BLaER1 (cell line): ENCODE data around the gene PELI2.
A peak's percentile ranks its signal among the peaks of the same experiment; 100 is the strongest.

ENCODE experiments used
- H3K27ac ChIP-seq: shearing (Covaris generic); formaldehyde crosslinking; 2 replicates; pipeline ENCODE4 v1.8.1; 2022
- H3K27me3 ChIP-seq: shearing (Covaris generic); formaldehyde crosslinking; 2 replicates; pipeline ENCODE4 v1.8.1; 2022
- H3K36me3 ChIP-seq: shearing (Covaris generic); formaldehyde crosslinking; 2 replicates; pipeline ENCODE4 v1.8.1; 2022
- H3K4me1 ChIP-seq: shearing (Covaris generic); formaldehyde crosslinking; 2 replicates; pipeline ENCODE4 v1.8.1; 2022
- H3K4me2 ChIP-seq: shearing (Covaris generic); formaldehyde crosslinking; 2 replicates; pipeline ENCODE4 v1.8.1; 2022
- H3K4me3 ChIP-seq: shearing (Covaris generic); formaldehyde crosslinking; 2 replicates; pipeline ENCODE4 v1.8.1; 2022
- H3K9ac ChIP-seq: shearing (Covaris generic); formaldehyde crosslinking; 2 replicates; pipeline ENCODE4 v1.8.1; 2022
- H3K9me3 ChIP-seq: shearing (Covaris generic); formaldehyde crosslinking; 2 replicates; pipeline ENCODE4 v1.8.1; 2022
- H4K20me1 ChIP-seq: shearing (Covaris generic); formaldehyde crosslinking; 2 replicates; pipeline ENCODE4 v1.8.1; 2022
- Cebpa-rat ChIP-seq: shearing (Covaris generic); IDR thresholded peaks from 2 replicates; pipeline ENCODE4 v1.8.1; 2022

PELI2 gene

DNA sequence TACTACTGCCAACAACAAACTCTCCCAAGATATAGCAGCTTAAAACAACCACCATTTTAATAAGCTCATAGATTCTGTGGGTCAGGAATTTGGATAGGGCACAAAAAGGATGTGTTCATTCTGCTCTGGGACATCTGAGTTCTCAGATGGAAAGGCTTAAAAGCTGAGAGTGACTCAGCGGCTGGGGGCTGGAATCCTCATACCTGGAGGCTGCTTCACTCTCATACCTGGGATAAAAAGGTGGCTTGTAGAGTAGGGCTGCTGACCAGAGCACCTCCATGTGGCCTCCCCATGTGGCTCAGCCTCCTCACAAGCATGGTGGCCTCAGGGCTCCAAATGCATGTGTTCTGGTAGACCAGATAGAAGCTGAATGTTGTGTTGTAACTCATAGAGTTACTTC lies 20.2 kb upstream of the PELI2 start:
- H3K36me3 ChIP-seq = no peaks in the 10 kb centered on the region
- no peak overlapping the region for H3K4me2 ChIP-seq
- no peaks in the 10 kb centered on the region for H3K27me3 ChIP-seq
- no peak for TF ChIP-seq Cebpa-rat
- no peak overlapping the region for H3K27ac ChIP-seq
- H4K20me1 ChIP-seq = no peaks in the 10 kb centered on the region
- no peak overlapping the region for H3K4me3 ChIP-seq
- H3K4me1 ChIP-seq = no peaks in the 10 kb centered on the region
- no peak overlapping the region for H3K9ac ChIP-seq
- peaks cover 13% of the 10 kb centered on the region; the same call in 1 of the 2 replicates for H3K9me3 ChIP-seq

DNA sequence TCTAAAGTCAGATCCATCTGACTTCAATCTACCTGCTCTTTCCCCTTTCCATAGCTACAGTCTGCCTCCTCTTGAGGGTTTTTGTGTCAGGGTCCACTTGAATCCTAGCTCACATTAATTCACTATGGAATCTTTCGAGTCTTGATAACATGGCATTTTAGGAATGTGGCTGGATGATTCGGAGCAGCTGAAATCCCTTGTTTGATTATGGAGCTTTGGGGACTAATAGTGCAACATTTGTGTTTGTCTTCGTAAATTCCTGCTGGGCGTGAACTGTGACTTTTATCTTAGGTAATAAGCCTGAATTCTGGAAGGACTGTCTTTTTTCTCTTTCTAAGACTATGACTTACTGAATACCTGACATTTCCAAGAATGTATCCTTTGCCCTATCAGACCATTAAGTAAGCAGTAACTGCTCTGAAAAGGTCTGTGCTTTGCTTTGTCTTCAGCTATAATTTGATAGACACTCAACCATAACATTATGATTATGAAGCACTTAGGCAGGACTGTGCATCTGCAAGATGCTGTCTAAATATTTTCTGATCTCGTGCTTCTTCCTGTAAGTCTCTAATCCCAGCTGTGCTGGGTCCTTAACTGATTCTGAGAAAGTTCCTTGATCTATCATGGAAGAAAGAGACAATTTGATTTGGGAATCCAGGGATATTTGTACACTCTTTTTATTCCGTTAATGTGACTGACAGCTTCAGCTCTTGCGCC lies 19.0 kb upstream of the PELI2 start:
- H3K4me3 ChIP-seq = no peak overlapping the region
- H4K20me1 ChIP-seq = no peaks in the 10 kb centered on the region
- no peak for TF ChIP-seq Cebpa-rat
- no peaks in the 10 kb centered on the region for H3K36me3 ChIP-seq
- no peak overlapping the region for H3K9ac ChIP-seq
- H3K4me1 ChIP-seq = no peaks in the 10 kb centered on the region
- H3K27ac ChIP-seq = no peak overlapping the region
- peaks cover 13% of the 10 kb centered on the region; the same call in 1 of the 2 replicates for H3K9me3 ChIP-seq
- no peaks in the 10 kb centered on the region for H3K27me3 ChIP-seq
- no peak overlapping the region for H3K4me2 ChIP-seq

DNA sequence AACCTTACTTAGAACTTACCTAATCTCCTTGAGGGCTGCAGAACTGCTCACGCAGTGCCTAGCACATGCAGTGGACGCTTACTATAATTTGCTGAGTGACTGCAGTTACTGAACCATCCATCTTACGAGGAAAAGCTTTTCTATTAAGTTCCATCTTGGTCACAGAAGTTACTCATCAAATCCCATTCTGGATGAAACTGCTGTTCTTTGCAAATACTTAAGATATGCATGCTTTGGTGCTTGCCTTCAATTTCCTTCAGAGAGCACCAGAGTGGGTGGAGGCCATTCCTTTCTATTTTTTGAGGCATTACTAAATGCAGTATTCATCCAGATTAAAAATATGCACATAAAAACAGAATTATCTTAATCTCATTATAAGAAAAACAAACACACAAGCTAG lies 17.7 kb upstream of the PELI2 start:
- peaks cover 8% of the 10 kb centered on the region; the same call in 1 of the 2 replicates for H3K9me3 ChIP-seq

DNA sequence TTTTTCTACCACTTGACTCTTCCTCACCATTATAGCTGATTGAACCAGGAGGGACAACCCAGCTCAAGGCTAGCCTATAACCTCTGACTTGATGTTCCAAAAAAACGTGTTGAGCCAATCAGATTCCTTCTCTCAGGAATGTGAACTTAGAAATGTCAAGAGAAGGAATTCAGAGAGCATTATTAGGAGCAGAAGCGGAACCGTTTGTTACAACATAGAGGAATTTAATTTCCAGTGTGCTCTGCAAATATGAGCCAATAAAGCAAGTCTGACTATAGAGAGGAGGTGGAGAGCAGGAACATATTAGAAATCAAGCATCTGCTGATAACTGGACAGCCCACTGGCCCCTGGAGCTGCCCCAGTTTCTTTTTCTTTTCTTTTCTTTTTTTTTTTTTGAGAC lies 15.3 kb upstream of the PELI2 start:
- H3K27ac ChIP-seq = no peak overlapping the region
- H3K36me3 ChIP-seq = no peaks in the 10 kb centered on the region
- no peaks in the 10 kb centered on the region for H3K4me1 ChIP-seq
- H3K9me3 ChIP-seq = no peaks in the 10 kb centered on the region
- TF ChIP-seq Cebpa-rat = no peak
- no peak overlapping the region for H3K4me2 ChIP-seq
- no peak overlapping the region for H3K9ac ChIP-seq
- H4K20me1 ChIP-seq = no peaks in the 10 kb centered on the region
- H3K4me3 ChIP-seq = no peak overlapping the region
- H3K27me3 ChIP-seq = no peaks in the 10 kb centered on the region

More for the DNA sequence above, 17.7 kb upstream of the PELI2 start:
- Histone ChIP-seq H3K27ac (no peak overlapping the region), H4K20me1 (no peaks in the 10 kb centered on the region), H3K4me2 (no peak overlapping the region), H3K9ac (no peak overlapping the region), H3K36me3 (no peaks in the 10 kb centered on the region), H3K27me3 (no peaks in the 10 kb centered on the region), H3K4me1 (no peaks in the 10 kb centered on the region), H3K4me3 (no peak overlapping the region)
- TF ChIP-seq Cebpa-rat = no peak

DNA sequence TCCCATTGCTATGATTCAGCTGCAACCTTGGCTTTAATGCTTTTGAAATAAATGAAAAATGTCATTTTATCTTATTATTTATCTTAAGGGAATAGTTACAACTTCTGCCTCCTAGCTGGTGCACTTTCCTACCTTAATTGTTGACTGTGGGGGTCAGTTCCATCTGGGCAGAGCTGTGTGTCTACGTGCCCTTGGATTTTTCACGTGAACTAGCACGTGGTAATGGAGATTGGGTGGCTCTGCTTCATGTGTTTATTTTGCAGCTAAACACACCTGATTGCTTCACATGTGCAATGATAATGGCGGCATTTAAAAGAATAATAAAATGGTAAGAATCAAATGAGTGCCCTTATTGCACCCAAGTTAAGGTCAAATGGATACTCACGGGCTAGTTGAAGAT lies 10.6 kb upstream of the PELI2 start:
- no peaks in the 10 kb centered on the region for H3K27me3 ChIP-seq
- H4K20me1 ChIP-seq = no peaks in the 10 kb centered on the region
- no peaks in the 10 kb centered on the region for H3K36me3 ChIP-seq
- H3K9ac ChIP-seq = no peak overlapping the region
- no peak overlapping the region for H3K27ac ChIP-seq
- H3K4me2 ChIP-seq = no peak overlapping the region
- H3K4me1 ChIP-seq = no peaks in the 10 kb centered on the region
- H3K4me3 ChIP-seq = no peak overlapping the region
- peaks cover 10% of the 10 kb centered on the region; the same call in 1 of the 2 replicates for H3K9me3 ChIP-seq
- no peak for TF ChIP-seq Cebpa-rat

DNA sequence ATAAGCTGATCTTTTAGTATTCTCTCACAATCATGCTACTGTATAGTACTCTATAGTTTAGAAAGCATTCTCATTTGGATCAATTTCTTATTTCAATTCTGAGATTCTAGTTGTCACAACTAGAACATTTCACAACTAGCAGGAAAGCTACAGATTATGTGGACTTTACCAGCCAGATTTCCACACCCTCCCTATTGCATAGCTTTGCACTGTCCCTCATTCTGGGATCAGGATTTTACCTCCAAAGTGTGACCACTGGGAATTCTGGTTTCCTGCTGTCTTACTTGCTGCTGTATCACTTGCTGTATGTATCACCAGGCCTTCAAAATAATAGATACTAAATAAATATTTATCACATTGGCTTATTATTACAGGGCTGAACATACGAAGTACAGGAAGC lies 10.2 kb upstream of the PELI2 start:
- Histone ChIP-seq H3K4me2 (no peak overlapping the region), H3K27me3 (no peaks in the 10 kb centered on the region), H3K9me3 (peaks cover 10% of the 10 kb centered on the region; the same call in 1 of the 2 replicates), H4K20me1 (no peaks in the 10 kb centered on the region), H3K36me3 (no peaks in the 10 kb centered on the region), H3K4me1 (no peaks in the 10 kb centered on the region), H3K27ac (no peak overlapping the region), H3K4me3 (no peak overlapping the region), H3K9ac (no peak overlapping the region)
- no peak for TF ChIP-seq Cebpa-rat

DNA sequence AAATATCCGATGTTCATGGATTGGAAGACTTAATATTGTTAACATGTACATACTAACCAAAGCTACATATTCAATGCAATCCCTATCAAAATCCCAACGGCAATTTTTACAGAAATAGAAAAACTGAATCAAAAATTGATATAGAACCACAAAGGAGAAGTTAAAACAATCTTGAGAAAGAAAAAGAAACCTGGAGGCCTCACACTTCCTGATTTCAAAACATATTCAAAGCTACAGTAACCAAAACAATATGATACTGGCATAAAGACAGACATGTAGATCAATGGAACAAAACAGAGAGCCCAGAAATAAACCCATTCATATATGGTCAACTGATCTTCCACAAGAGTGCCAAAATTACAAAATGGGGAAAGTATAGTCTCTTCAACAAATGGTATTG lies 5.4 kb upstream of the PELI2 start:
- TF ChIP-seq Cebpa-rat = no peak
- H4K20me1 ChIP-seq = no peaks in the 10 kb centered on the region
- H3K4me3 ChIP-seq = no peak overlapping the region
- no peaks in the 10 kb centered on the region for H3K27me3 ChIP-seq
- peaks cover 16% of the 10 kb centered on the region for H3K4me1 ChIP-seq
- no peak overlapping the region for H3K4me2 ChIP-seq
- peaks cover 10% of the 10 kb centered on the region; the same call in 1 of the 2 replicates for H3K9me3 ChIP-seq
- no peak overlapping the region for H3K9ac ChIP-seq
- no peak overlapping the region for H3K27ac ChIP-seq
- no peaks in the 10 kb centered on the region for H3K36me3 ChIP-seq

DNA sequence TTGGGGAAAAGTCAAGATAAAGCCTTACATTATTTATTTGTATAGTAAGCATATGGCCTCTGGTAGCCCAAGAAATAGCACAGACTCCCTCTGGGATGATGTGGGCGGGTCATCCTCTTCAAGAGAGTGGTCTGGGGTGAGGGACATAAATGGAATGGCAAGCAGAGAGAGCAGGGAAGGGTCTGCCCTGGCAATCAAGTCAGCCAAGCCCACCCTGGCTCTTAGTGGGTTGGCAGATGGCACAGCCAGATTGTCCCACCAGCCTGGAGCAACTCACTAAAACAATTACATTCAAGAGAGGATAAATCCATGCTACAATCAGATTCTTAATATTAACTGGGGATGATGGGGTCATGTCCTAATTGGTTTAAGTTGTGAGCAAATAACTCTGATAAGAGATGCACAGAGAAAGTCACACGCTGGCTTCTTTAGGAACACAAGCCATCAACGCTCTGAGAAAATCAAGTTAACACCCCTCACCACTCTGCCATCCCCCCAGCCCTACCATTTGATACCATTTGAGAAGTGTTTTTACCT lies 2.8 kb upstream of the PELI2 start:
- no peaks in the 10 kb centered on the region for H3K36me3 ChIP-seq
- TF ChIP-seq Cebpa-rat = no peak
- peaks cover 15% of the 10 kb centered on the region for H4K20me1 ChIP-seq
- H3K4me1 ChIP-seq = peaks cover 16% of the 10 kb centered on the region
- no peak overlapping the region for H3K27ac ChIP-seq
- no peaks in the 10 kb centered on the region for H3K27me3 ChIP-seq
- no peak overlapping the region for H3K9ac ChIP-seq
- peaks cover 10% of the 10 kb centered on the region; the same call in 1 of the 2 replicates for H3K9me3 ChIP-seq
- no peak overlapping the region for H3K4me2 ChIP-seq
- no peak overlapping the region for H3K4me3 ChIP-seq

DNA sequence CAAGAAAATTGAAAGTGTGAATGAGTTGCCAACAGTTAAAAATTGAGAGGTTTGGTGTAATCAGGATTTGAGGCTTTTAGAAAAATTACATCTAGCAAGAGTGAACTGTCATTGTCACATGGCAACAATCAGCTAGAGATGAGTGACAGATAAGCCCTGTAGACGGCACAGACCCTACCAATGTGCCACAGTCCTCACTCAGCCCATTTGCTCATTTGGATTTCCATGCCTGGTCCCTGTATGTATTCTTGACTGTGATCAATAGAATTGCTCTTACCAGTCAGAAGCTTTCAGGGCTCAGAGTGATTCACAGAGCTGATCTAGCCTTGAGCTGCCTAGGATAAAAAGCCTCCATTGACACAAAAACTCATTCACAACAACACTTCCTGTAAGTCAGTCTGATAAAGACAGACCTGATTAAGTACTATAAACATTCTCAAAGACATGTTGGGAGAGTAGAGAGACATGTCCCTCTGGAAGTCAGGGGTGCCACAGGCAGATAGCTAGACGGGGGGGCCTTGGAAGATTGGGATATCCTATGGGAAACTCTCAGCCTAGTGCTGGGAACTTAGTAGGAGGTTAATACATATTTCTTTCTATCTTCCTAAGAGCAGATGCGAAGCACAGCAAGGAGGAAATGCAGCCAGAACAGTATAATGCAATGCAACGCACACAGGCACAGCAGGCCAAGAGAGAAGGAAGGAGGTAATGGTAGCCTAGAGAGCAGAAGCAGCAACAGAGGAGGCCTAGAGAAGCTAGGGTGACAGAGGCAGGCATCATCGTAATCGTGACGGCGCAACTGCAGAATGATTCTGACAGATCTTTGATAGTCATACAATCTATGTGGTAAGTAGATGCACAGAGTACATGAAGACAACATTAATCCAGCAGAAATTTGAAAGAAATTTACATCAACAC lies 2.0 kb upstream of the PELI2 start:
- TF ChIP-seq Cebpa-rat = no peak
- Histone ChIP-seq H3K9me3 (peaks cover 7% of the 10 kb centered on the region; the same call in 1 of the 2 replicates), H3K27me3 (no peaks in the 10 kb centered on the region), H3K4me2 (peak overlapping the region; percentile 41), H3K9ac (no peak overlapping the region), H3K36me3 (no peaks in the 10 kb centered on the region), H3K4me1 (peaks cover 25% of the 10 kb centered on the region), H3K4me3 (no peak overlapping the region), H3K27ac (no peak overlapping the region), H4K20me1 (peaks cover 23% of the 10 kb centered on the region)
